GM10266 (cell line): Measurements from ENCODE around the gene AK4.
"Not testable (repeated sequence)": the region's sequence is repeated elsewhere in the genome, so short reads cannot be mapped to it uniquely, and the experiment has no call there.

Experiments used
- DNase-seq: peaks from one replicate; pipeline ENCODE4 v3.0.0; 2012; ENCODE audit errors: extremely low spot score
- CTCF ChIP-seq: IDR thresholded peaks from 2 replicates; pipeline ENCODE4 v1.5.1; 2012; ENCODE audit warnings: mild to moderate bottlenecking, low read depth; ENCODE audit not compliant: control insufficient read depth, insufficient read depth; ENCODE audit errors: missing control alignments

The AK4 gene

GRCh38 chr1:65113298-65113697, 34.7 kb upstream of the AK4 start:
- no peak for TF ChIP-seq CTCF
- no peak for DNase-seq

GRCh38 chr1:65114322-65114721, 33.7 kb upstream of the AK4 start:
- no peak for TF ChIP-seq CTCF
- no peak for DNase-seq

- TF ChIP-seq CTCF = no peak
- no peak for DNase-seq
Measured at GRCh38 chr1:65119951-65120350, 28.1 kb upstream of the AK4 start.

GRCh38 chr1:65129104-65129503, 18.9 kb upstream of the AK4 start:
- DNase-seq = not testable (repeated sequence)

- TF ChIP-seq CTCF = no peak
- no peak for DNase-seq
Measured at GRCh38 chr1:65138524-65138923, 9.5 kb upstream of the AK4 start.

- DNase-seq = not testable (repeated sequence)
Measured at GRCh38 chr1:65139793-65140192, 8.2 kb upstream of the AK4 start.

GRCh38 chr1:65141394-65141793, 6.6 kb upstream of the AK4 start:
- TF ChIP-seq CTCF = no peak
- no peak for DNase-seq

GRCh38 chr1:65141918-65142317, 6.1 kb upstream of the AK4 start:
- DNase-seq = no peak
- TF ChIP-seq CTCF = no peak

- DNase-seq = not testable (repeated sequence)
Measured at GRCh38 chr1:65143112-65143658, 4.8 kb upstream of the AK4 start.
